NOMO-1 (cell line): ENCODE results near the gene FAM174B.

ENCODE experiments used
- DNase-seq, 2 experiments: peaks; one replicate each; lab custom pipeline; 2025; ENCODE audit not compliant: unreplicated experiment in 2 of 2; lab: John Stamatoyannopoulos, UW

The FAM174B gene

GRCh38 chr15:92655178-92655995, at the start of gene FAM174B:
TSS of gene FAM174B (minus strand) at chr15:92655775.
- peak; percentile 23 to 50 for DNase-seq

GRCh38 chr15:92696096-92696495, 40.5 kb upstream of the FAM174B start:
- DNase-seq: no peak

- no peak for DNase-seq
Observed at GRCh38 chr15:92693691-92694331, 38.2 kb upstream of the FAM174B start.

GRCh38 chr15:92690395-92690794, 34.8 kb upstream of the FAM174B start:
- DNase-seq: no peak

GRCh38 chr15:92687746-92688145, 32.2 kb upstream of the FAM174B start:
- no peak for DNase-seq

- no peak for DNase-seq
Observed at GRCh38 chr15:92687195-92687602, 31.6 kb upstream of the FAM174B start.

GRCh38 chr15:92683511-92683834, 27.9 kb upstream of the FAM174B start:
- DNase-seq: no peak

GRCh38 chr15:92682741-92683510, 27.4 kb upstream of the FAM174B start:
- no peak for DNase-seq

- DNase-seq: peak in 1 of 2 experiments; percentile 4
Observed at GRCh38 chr15:92681141-92681631, 25.6 kb upstream of the FAM174B start.

GRCh38 chr15:92677999-92678398, 22.4 kb upstream of the FAM174B start:
- no peak for DNase-seq

- no peak for DNase-seq
Observed at GRCh38 chr15:92676561-92676960, 21.0 kb upstream of the FAM174B start.

- DNase-seq: no peak
Observed at GRCh38 chr15:92675485-92675884, 19.9 kb upstream of the FAM174B start.

- DNase-seq: no peak
Observed at GRCh38 chr15:92674347-92674746, 18.8 kb upstream of the FAM174B start.

- no peak for DNase-seq
Observed at GRCh38 chr15:92672102-92672501, 16.5 kb upstream of the FAM174B start.

- DNase-seq: no peak
Observed at GRCh38 chr15:92671406-92671805, 15.8 kb upstream of the FAM174B start.

- no peak for DNase-seq
Observed at GRCh38 chr15:92670621-92671020, 15.0 kb upstream of the FAM174B start.

GRCh38 chr15:92669432-92669831, 13.9 kb upstream of the FAM174B start:
- DNase-seq: no peak

GRCh38 chr15:92668620-92669019, 13.0 kb upstream of the FAM174B start:
- no peak for DNase-seq

GRCh38 chr15:92667970-92668485, 12.5 kb upstream of the FAM174B start:
- DNase-seq: no peak

- no peak for DNase-seq
Observed at GRCh38 chr15:92667287-92667904, 11.8 kb upstream of the FAM174B start.

GRCh38 chr15:92666780-92667179, 11.2 kb upstream of the FAM174B start:
- no peak for DNase-seq
